ENCODE data around the gene THBS2.

Gene THBS2

GRCh38 chr6:169250660-169251059, 3.0 kb downstream of the THBS2 start:
- no peak for DNase-seq (ENCODE audit: low read depth in 1 of 2, low spot score in 1 of 2)

- DNase-seq (ENCODE audit: low read depth in 1 of 2, low spot score in 1 of 2) = no peak
Observed at GRCh38 chr6:169249057-169249456, 4.6 kb downstream of the THBS2 start.

DNA sequence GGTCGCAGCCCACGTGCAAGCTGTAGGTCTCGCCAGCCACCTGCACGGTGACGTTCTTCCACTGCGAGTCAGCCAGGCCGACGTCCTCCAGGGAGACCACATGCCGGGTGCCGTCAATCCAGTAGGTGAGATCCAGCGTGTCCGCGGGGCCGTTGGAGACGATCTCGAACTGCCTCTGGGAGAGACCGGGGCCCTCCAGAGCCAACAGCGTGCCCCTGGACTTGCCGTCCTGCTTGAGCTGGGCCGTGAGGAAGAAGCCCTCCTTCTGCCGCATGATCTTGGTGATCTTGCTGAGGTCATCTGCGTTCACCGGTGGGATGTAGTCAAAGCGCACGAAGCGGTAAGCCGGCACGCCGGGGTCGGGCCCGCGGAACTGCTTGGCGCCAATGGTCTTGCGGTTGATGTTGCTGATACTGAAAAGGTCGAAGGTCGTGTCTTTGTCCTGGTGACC, 5.1 kb downstream of the THBS2 start:
- DNase-seq (ENCODE audit: low read depth in 1 of 2, low spot score in 1 of 2) = no peak

GRCh38 chr6:169247991-169248390, 5.7 kb downstream of the THBS2 start:
- DNase-seq (ENCODE audit: low read depth in 1 of 2, low spot score in 1 of 2) = no peak

- DNase-seq (ENCODE audit: low read depth in 1 of 2, low spot score in 1 of 2) = no peak
Observed at GRCh38 chr6:169247419-169247818, 6.2 kb downstream of the THBS2 start.

GRCh38 chr6:169246445-169246844, 7.2 kb downstream of the THBS2 start:
- no peak for DNase-seq (ENCODE audit: low read depth in 1 of 2, low spot score in 1 of 2)

DNA sequence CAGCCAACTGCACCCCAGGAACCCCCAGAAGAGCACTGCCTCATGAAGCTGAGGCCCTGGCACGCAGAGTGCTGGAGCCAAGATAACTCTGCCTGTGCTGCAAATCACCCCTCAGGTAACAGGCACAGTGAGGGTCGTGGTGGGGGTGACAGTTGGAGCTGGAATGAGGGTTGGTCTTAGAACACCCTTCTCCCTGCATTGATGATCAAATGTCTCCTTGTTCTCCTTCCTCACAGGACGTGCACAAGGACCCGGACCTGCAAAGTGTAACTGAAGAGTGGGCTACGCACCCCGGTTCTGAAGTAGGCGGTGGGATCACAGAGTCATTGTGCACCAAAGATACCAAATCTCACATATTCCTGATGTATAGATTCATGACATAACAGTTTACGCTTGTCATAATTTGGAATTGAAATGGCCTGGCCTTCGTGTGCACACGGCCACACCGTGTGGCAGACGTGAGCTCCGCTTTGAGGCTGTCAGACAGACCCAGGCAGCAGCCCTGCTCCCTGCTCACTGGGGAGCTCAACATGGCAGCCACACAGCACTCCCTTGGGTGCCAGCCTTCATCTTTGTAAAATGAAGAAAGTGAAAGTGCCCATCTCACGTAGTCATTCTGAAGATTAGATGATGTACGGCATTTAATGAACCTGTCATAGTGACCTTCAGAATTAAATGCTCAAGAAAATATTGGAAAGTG, 8.8 kb downstream of the THBS2 start:
- DNase-seq (ENCODE audit: low read depth in 1 of 2, low spot score in 1 of 2) = no peak

DNA sequence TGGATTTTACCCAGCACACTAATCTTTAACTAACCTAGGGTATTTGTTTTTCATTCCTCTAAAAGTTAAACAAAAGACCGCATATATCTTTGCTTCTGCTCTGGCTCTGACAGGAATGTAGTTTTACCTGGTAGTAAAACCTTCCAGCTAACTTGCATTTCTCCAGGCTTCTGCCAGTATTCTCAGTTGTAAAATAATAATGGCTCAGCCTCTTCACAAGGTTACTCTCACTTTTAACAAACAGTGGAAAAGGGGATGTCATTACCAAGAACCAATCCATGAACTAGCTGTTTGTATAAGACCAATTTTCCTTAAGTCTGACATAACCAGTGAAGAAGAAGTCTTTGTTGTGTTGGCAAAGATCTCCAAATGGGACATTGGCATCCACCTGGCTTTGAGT, 10.0 kb downstream of the THBS2 start:
- DNase-seq (ENCODE audit: low read depth in 1 of 2, low spot score in 1 of 2) = no peak

DNA sequence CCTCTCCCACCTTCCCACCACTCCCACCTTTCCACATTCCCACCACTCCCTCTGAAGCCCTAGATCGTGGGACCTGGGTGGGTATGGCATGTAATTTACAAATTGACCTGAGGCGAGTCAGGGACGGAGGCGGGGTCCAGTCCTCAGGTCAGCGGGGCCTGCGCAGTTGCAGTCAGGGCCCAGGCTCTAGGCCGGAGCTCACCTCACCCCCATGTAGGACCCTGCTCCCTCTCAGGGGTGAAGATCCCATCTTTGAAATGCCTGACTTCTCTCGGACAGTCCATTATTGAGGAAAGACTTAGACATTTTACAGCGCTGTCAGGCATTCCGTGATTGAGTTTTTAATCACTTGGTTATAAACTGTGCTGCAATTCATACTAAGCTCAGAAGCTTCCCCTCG, 10.5 kb downstream of the THBS2 start:
- DNase-seq (ENCODE audit: low read depth in 1 of 2, low spot score in 1 of 2) = no peak

GRCh38 chr6:169241688-169242350, 11.8 kb downstream of the THBS2 start:
- DNase-seq (ENCODE audit: low read depth in 1 of 2, low spot score in 1 of 2) = no peak

- DNase-seq (ENCODE audit: low read depth in 1 of 2, low spot score in 1 of 2) = no peak
Observed at GRCh38 chr6:169240591-169241390, 12.9 kb downstream of the THBS2 start.

DNA sequence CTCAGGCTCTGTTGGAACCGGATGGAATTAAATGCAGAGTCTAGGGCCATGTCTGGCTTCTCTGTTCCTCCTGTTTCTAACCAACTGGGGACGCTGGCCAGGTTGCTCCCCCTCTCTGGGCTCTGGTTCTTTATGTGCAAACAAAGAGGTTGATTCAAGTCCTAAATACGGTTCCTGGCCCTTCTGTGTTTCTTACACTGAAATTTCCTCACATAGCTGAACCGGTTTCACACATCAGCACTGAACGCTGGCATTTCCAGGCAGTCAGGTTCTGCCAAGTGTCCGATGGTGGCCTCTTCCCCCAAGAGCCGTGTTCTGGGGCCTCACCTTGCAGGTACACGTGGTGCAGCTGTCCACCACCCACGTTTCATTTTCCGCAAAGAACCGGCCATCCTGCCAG, 13.5 kb downstream of the THBS2 start:
- no peak for DNase-seq (ENCODE audit: low read depth in 1 of 2, low spot score in 1 of 2)

GRCh38 chr6:169239181-169239580, 14.5 kb downstream of the THBS2 start:
- no peak for DNase-seq (ENCODE audit: low read depth in 1 of 2, low spot score in 1 of 2)

- DNase-seq (ENCODE audit: low read depth in 1 of 2, low spot score in 1 of 2) = no peak
Observed at GRCh38 chr6:169238766-169239165, 14.9 kb downstream of the THBS2 start.

DNA sequence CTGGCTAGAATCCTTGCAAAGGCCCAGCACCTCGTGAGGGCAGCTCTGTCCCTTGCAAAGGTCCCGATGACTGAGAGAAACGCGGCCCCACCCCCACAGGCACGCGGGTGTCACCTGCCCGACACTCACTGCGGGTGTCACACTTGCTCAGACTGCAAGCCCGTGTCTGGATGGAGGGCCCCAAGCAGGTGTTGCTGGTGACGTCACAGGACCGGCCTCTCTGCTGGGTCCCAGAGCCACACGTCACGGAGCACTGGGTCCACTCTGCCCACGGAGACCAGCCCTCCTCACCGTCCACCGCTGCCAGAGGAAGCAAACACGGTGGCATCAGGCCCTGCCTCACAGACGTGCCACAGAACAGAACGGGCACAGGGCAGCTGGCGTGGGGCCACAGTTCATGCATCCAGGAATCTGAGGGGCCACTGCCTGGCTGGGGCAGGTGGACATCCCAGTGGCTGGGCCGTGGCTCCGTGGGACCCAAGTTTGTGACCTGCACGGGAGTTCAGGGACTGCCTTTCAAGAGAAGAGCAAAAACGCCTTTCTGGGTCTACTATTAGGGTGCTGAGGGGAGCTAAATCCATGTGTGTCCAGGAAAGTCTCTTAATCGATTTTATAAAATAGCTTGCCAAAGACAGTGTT, 16.0 kb downstream of the THBS2 start:
- DNase-seq (ENCODE audit: low read depth in 1 of 2, low spot score in 1 of 2) = no peak

DNA sequence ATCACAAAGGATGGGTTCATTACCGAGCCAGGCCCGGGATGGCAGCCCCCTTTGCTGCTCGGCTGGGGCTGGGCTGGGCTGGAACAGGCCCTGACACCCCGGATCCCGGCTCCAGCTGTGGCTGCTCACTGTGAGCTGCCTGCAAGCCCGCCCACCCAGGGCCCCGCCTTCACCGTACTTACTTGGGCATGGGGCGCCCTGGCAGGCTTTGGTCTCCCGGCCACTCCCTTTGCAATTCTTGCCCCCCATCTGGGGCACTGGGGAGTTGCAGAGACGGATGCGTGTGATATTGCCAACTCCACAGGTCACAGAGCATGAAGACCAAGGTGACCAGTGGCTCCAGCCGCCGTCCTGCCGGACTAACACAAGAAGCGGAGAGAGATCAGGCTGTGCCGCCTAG, 16.7 kb downstream of the THBS2 start:
- no peak for DNase-seq (ENCODE audit: low read depth in 1 of 2, low spot score in 1 of 2)

GRCh38 chr6:169236545-169236944, 17.1 kb downstream of the THBS2 start:
- no peak for DNase-seq (ENCODE audit: low read depth in 1 of 2, low spot score in 1 of 2)

- DNase-seq (ENCODE audit: low read depth in 1 of 2, low spot score in 1 of 2) = no peak
Observed at GRCh38 chr6:169235286-169235685, 18.4 kb downstream of the THBS2 start.

- no peak for DNase-seq (ENCODE audit: low read depth in 1 of 2, low spot score in 1 of 2)
Observed at GRCh38 chr6:169234634-169235033, 19.0 kb downstream of the THBS2 start.

DNA sequence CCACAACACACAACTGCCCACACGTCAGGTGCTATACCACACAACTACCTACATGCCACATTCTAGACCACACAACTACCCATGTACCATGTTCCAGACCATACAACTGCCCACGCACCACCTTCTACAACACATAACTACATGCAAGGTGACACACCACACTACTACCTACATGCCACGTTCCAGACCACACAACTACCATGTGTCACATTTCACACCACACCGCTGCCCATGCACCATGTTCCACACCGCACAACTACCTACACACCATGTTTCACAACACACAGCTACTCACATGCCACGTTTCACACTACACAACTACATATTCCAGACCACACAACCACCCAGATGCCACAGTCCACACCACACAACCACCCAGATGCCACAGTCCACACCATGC, 19.8 kb downstream of the THBS2 start:
- no peak for DNase-seq (ENCODE audit: low read depth in 1 of 2, low spot score in 1 of 2)

DNA sequence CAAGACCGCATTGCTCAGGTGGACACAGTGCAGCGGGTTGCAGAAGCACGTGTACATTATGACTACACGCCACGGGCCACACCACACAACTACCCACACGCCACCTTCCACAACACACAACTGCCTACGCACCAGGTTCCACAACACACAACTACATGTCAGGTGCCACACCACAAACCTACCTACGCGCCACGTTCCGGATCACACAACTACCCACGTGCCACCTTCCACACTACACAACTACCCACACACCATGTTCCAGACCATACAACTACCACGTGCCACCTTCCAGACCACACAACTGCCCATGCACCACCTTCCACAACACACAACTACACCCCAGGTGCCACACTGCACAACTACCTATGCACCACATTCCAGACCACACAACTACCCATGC, 20.5 kb downstream of the THBS2 start:
- no peak for DNase-seq (ENCODE audit: low read depth in 1 of 2, low spot score in 1 of 2)

GRCh38 chr6:169232507-169232931, 21.1 kb downstream of the THBS2 start:
- no peak for DNase-seq (ENCODE audit: low read depth in 1 of 2, low spot score in 1 of 2)
